HEK293 (cell line): ENCODE data around the gene TCF7L2.

Experiments
- CTCF ChIA-PET: fragments of 350-600 bp; formaldehyde crosslinking; extraction: SDS; loops from one replicate; lab custom pipeline; 2021; ENCODE audit warnings: antibody characterized with exemption; lab: Yijun Ruan, JAX
- POLR2A ChIA-PET: fragments of 300-600 bp; formaldehyde crosslinking; extraction: SDS; loops from one replicate; lab custom pipeline; 2020; ENCODE audit warnings: antibody characterized with exemption, inconsistent platforms; lab: Yijun Ruan, JAX
- H3K27ac ChIP-seq: fragments of 200-500 bp; sonication (Bioruptor generic); 2 replicates; pipeline ENCODE4 v1.5.1; 2014; ENCODE audit warnings: low read depth, low read length, control low read depth, inconsistent platforms; ENCODE audit errors: extremely low read depth
- H3K36me3 ChIP-seq, 2 experiments: fragments of 200-500 bp in 1 of 2; sonication (Bioruptor generic) in 1 of 2; 1 replicate in 1 of 2; 2 replicates in 1 of 2; pipeline ENCODE4 v1.5.1; 2014 to 2017; ENCODE audit warnings: inconsistent platforms in 2 of 2, low read length in 2 of 2; ENCODE audit not compliant: control insufficient read depth in 2 of 2, insufficient read depth in 1 of 2
- H3K4me1 ChIP-seq: fragments of 200-500 bp; sonication (Bioruptor generic); 2 replicates; pipeline ENCODE4 v1.5.1; 2014; ENCODE audit warnings: mild to moderate bottlenecking, low read length, inconsistent platforms; ENCODE audit not compliant: control insufficient read depth, insufficient read depth
- H3K4me3 ChIP-seq: 2 replicates; pipeline ENCODE4 v1.5.1; 2011; ENCODE audit warnings: low read depth, mild to moderate bottlenecking, control low read depth, low read length, moderate library complexity
- H3K9me3 ChIP-seq: fragments of 200-500 bp; sonication (Bioruptor generic); 2 replicates; pipeline ENCODE4 v1.5.1; 2014; ENCODE audit warnings: low read depth, low read length, inconsistent platforms; ENCODE audit not compliant: control insufficient read depth, insufficient read depth
- BCL6B ChIP-seq: fragments of 450-650 bp; formaldehyde crosslinking; IDR thresholded peaks from 2 replicates; pipeline ENCODE4 v1.5.1; 2017; ENCODE audit warnings: missing biosample characterization, missing genetic modification characterization
- KLF17 ChIP-seq: fragments of 450-650 bp; formaldehyde crosslinking; IDR thresholded peaks from 2 replicates; pipeline ENCODE4 v1.5.1; 2016; ENCODE audit warnings: missing biosample characterization, missing genetic modification characterization
- PRDM4 ChIP-seq: fragments of 450-650 bp; formaldehyde crosslinking; IDR thresholded peaks from 2 replicates; pipeline ENCODE4 v1.5.1; 2017; ENCODE audit warnings: missing biosample characterization, missing genetic modification characterization
- SETDB1 ChIP-seq: IDR thresholded peaks from one replicate; pipeline ENCODE4 v1.6.1; 2017; ENCODE audit warnings: mild to moderate bottlenecking, low read length, moderate library complexity, mixed read lengths; ENCODE audit not compliant: insufficient read length
- SP2 ChIP-seq: fragments of 450-650 bp; formaldehyde crosslinking; IDR thresholded peaks from 2 replicates; pipeline ENCODE4 v1.5.1; 2016; ENCODE audit warnings: missing biosample characterization, missing genetic modification characterization
- ZNF2 ChIP-seq: fragments of 450-650 bp; formaldehyde crosslinking; IDR thresholded peaks from 2 replicates; pipeline ENCODE4 v1.5.1; 2016; ENCODE audit warnings: missing biosample characterization, missing genetic modification characterization
- ZNF280C ChIP-seq: fragments of 450-650 bp; formaldehyde crosslinking; IDR thresholded peaks from 2 replicates; pipeline ENCODE4 v1.5.1; 2016; ENCODE audit warnings: missing biosample characterization, missing genetic modification characterization
- ZNF292 ChIP-seq: fragments of 450-650 bp; formaldehyde crosslinking; IDR thresholded peaks from 2 replicates; pipeline ENCODE4 v1.5.1; 2016; ENCODE audit warnings: low read depth, missing biosample characterization, missing genetic modification characterization, borderline replicate concordance
- ZNF391 ChIP-seq: fragments of 450-650 bp; formaldehyde crosslinking; IDR thresholded peaks from 2 replicates; pipeline ENCODE4 v1.5.1; 2016; ENCODE audit warnings: low read depth, missing biosample characterization, missing genetic modification characterization, borderline replicate concordance
- ZNF513 ChIP-seq: fragments of 450-650 bp; IDR thresholded peaks from 2 replicates; pipeline ENCODE4 v1.5.1; 2018; ENCODE audit warnings: missing biosample characterization, missing genetic modification characterization
- ZNF518A ChIP-seq: fragments of 450-650 bp; formaldehyde crosslinking; conservative IDR thresholded peaks from 2 replicates; pipeline ENCODE4 v1.5.1; 2016; ENCODE audit warnings: low read depth, missing biosample characterization, missing genetic modification characterization
- ZNF596 ChIP-seq: fragments of 450-650 bp; IDR thresholded peaks from 2 replicates; pipeline ENCODE4 v1.5.0; 2018; ENCODE audit warnings: missing biosample characterization, mild to moderate bottlenecking, missing genetic modification characterization, moderate library complexity
- ZNF692 ChIP-seq: fragments of 450-650 bp; formaldehyde crosslinking; IDR thresholded peaks from 2 replicates; pipeline ENCODE4 v1.5.1; 2016; ENCODE audit warnings: missing biosample characterization, missing genetic modification characterization
- ZSCAN23 ChIP-seq: fragments of 450-650 bp; formaldehyde crosslinking; IDR thresholded peaks from 2 replicates; pipeline ENCODE4 v1.5.1; 2016; ENCODE audit warnings: missing biosample characterization, missing genetic modification characterization
- ZSCAN4 ChIP-seq: fragments of 450-650 bp; formaldehyde crosslinking; IDR thresholded peaks from 2 replicates; pipeline ENCODE4 v1.5.1; 2017; ENCODE audit warnings: missing biosample characterization, missing genetic modification characterization

TCF7L2 gene

GRCh38 chr10:113169111-113169510 lies 219.1 kb downstream of the TCF7L2 start:
- Histone ChIP-seq H3K4me1 (peaks cover 10% of the 10 kb centered on the region), H3K36me3 (peaks cover 3 to 10% of the 10 kb centered on the region in 2 experiments; a peak in 2 of 3 replicates), H3K4me3 (no peak overlapping the region), H3K27ac (no peak overlapping the region), H3K9me3 (no peaks in the 10 kb centered on the region)
- TF ChIP-seq ZNF391, result no peak
- TF ChIP-seq PRDM4, result no peak
- no peak for TF ChIP-seq ZNF513
- TF ChIP-seq BCL6B (tag by site-specific recombination), result no peak
- TF ChIP-seq ZNF292 (tag by site-specific recombination), result no peak
- TF ChIP-seq KLF17 (tag by site-specific recombination), result no peak
- no peak for TF ChIP-seq ZSCAN23
- TF ChIP-seq ZNF692 (tag by site-specific recombination), result no peak
- no peak for TF ChIP-seq ZNF2 (tag by site-specific recombination)
- no peak for TF ChIP-seq ZSCAN4 (tag by site-specific recombination)
- POLR2A ChIA-PET, result no interaction called here
- CTCF ChIA-PET, result no interaction called here

GRCh38 chr10:113169853-113170460 lies 219.9 kb downstream of the TCF7L2 start:
- Histone ChIP-seq H3K4me1 (peaks cover 10% of the 10 kb centered on the region), H3K36me3 (peaks cover 3 to 10% of the 10 kb centered on the region in 2 experiments; a peak in 2 of 3 replicates), H3K9me3 (no peaks in the 10 kb centered on the region), H3K4me3 (no peak overlapping the region), H3K27ac (no peak overlapping the region)
- POLR2A ChIA-PET, result no interaction called here
- CTCF ChIA-PET, result no interaction called here
- TF ChIP-seq ZNF518A (tag by site-specific recombination) (no peak), SP2 (tag by site-specific recombination) (no peak), SETDB1 (no peak), ZNF280C (no peak), BCL6B (tag by site-specific recombination) (no peak), ZNF596 (tag by site-specific recombination) (no peak)
